Effector memory CD8-positive, alpha-beta T cell (primary cell): ENCODE measurements around the gene RPS6KL1.

Experiments
- ATAC-seq: fragments of 150-1000 bp; cut with Tn5 transposase; replicated peaks from 2 replicates; pipeline ENCODE4 v1.10.0; 2021; ENCODE audit warnings: mild to moderate bottlenecking, moderate library complexity
- DNase-seq, 3 experiments: peaks; one replicate each; pipeline ENCODE4 v3.0.0; 2021
- H3K27ac Mint-ChIP-seq, 2 donors: one replicate each; pipeline ENCODE4 v1.8.0; 2022; ENCODE audit warnings: mild to moderate bottlenecking in 2 of 2, mixed read lengths in 2 of 2, moderate library complexity in 2 of 2
- H3K27me3 Mint-ChIP-seq, 2 donors: one replicate each; pipeline ENCODE4 v1.8.0; 2022; ENCODE audit warnings: mixed read lengths in 2 of 2
- H3K36me3 Mint-ChIP-seq: one replicate; pipeline ENCODE4 v1.8.0; 2022; ENCODE audit warnings: mild to moderate bottlenecking, moderate library complexity, mixed read lengths; ENCODE audit not compliant: insufficient read depth
- H3K4me1 Mint-ChIP-seq, 2 donors: one replicate each; pipeline ENCODE4 v1.8.0; 2022; ENCODE audit warnings: low read depth in 2 of 2, mixed read lengths in 2 of 2
- H3K4me3 Mint-ChIP-seq, 2 donors: one replicate each; pipeline ENCODE4 v1.8.0; 2022; ENCODE audit warnings: mild to moderate bottlenecking in 2 of 2, mixed read lengths in 2 of 2, moderate library complexity in 2 of 2
- H3K9me3 Mint-ChIP-seq, 2 donors: one replicate each; pipeline ENCODE4 v1.8.0; 2022; ENCODE audit warnings: mixed read lengths in 2 of 2

RPS6KL1 gene

GRCh38 chr14:74868739-74869138 lies 54.3 kb downstream of the RPS6KL1 start:
- no peak for ATAC-seq
- H3K27me3 Mint-ChIP-seq: no peaks in the 10 kb centered on the region
- DNase-seq: no peak
- peak overlapping the region in 1 of 2 donors; percentile 47 for H3K27ac Mint-ChIP-seq
- H3K9me3 Mint-ChIP-seq: no peaks in the 10 kb centered on the region
- H3K4me1 Mint-ChIP-seq: peaks cover 13 to 17% of the 10 kb centered on the region in 2 donors
- no peak overlapping the region for H3K4me3 Mint-ChIP-seq
- no peaks in the 10 kb centered on the region for H3K36me3 Mint-ChIP-seq

GRCh38 chr14:74867673-74868072 lies 55.4 kb downstream of the RPS6KL1 start:
- Mint-ChIP-seq H3K36me3 (no peaks in the 10 kb centered on the region), H3K27me3 (no peaks in the 10 kb centered on the region), H3K27ac (peak overlapping the region; percentile 46 to 47), H3K4me1 (peaks cover 13 to 17% of the 10 kb centered on the region in 2 donors), H3K9me3 (no peaks in the 10 kb centered on the region), H3K4me3 (peak overlapping the region; percentile 22 to 40)
- DNase-seq (peak; percentile 20 to 31 (median 21)), ATAC-seq (peak; percentile 99)

GRCh38 chr14:74866708-74867389 lies 56.2 kb downstream of the RPS6KL1 start:
- no peak for ATAC-seq
- no peak for DNase-seq
- Mint-ChIP-seq H3K9me3 (no peaks in the 10 kb centered on the region), H3K27me3 (no peaks in the 10 kb centered on the region), H3K4me3 (no peak overlapping the region), H3K36me3 (no peaks in the 10 kb centered on the region), H3K27ac (peak overlapping the region in 1 of 2 donors; percentile 46), H3K4me1 (peaks cover 13 to 17% of the 10 kb centered on the region in 2 donors)

GRCh38 chr14:74865156-74865555 lies 57.9 kb downstream of the RPS6KL1 start:
- Mint-ChIP-seq H3K36me3 (no peaks in the 10 kb centered on the region), H3K27me3 (no peaks in the 10 kb centered on the region), H3K27ac (no peak overlapping the region), H3K9me3 (no peaks in the 10 kb centered on the region), H3K4me1 (peaks cover 13 to 17% of the 10 kb centered on the region in 2 donors), H3K4me3 (no peak overlapping the region)
- DNase-seq: no peak
- no peak for ATAC-seq

- H3K27ac Mint-ChIP-seq: no peak overlapping the region
- H3K4me3 Mint-ChIP-seq: no peak overlapping the region
- no peaks in the 10 kb centered on the region for H3K27me3 Mint-ChIP-seq
- H3K36me3 Mint-ChIP-seq: no peaks in the 10 kb centered on the region
- DNase-seq: no peak
- peaks cover 13 to 17% of the 10 kb centered on the region in 2 donors for H3K4me1 Mint-ChIP-seq
- ATAC-seq: no peak
- H3K9me3 Mint-ChIP-seq: no peaks in the 10 kb centered on the region
These were observed 58.9 kb downstream of the RPS6KL1 start for GRCh38 chr14:74864198-74864597.

- Mint-ChIP-seq H3K27me3 (no peaks in the 10 kb centered on the region), H3K4me1 (peaks cover 13 to 17% of the 10 kb centered on the region in 2 donors), H3K27ac (no peak overlapping the region), H3K36me3 (no peaks in the 10 kb centered on the region), H3K9me3 (no peaks in the 10 kb centered on the region), H3K4me3 (no peak overlapping the region)
- DNase-seq (no peak), ATAC-seq (no peak)
These were observed 59.8 kb downstream of the RPS6KL1 start for GRCh38 chr14:74863274-74863673.

GRCh38 chr14:74861734-74862090 lies 61.3 kb downstream of the RPS6KL1 start:
- H3K4me1 Mint-ChIP-seq: peaks cover 2 to 7% of the 10 kb centered on the region in 2 donors
- DNase-seq (no peak), ATAC-seq (no peak)
- no peaks in the 10 kb centered on the region for H3K27me3 Mint-ChIP-seq
- H3K36me3 Mint-ChIP-seq: no peaks in the 10 kb centered on the region
- no peak overlapping the region for H3K4me3 Mint-ChIP-seq
- H3K27ac Mint-ChIP-seq: no peak overlapping the region
- H3K9me3 Mint-ChIP-seq: no peaks in the 10 kb centered on the region

- H3K36me3 Mint-ChIP-seq: no peaks in the 10 kb centered on the region
- no peaks in the 10 kb centered on the region for H3K27me3 Mint-ChIP-seq
- no peak overlapping the region for H3K27ac Mint-ChIP-seq
- no peaks in the 10 kb centered on the region for H3K9me3 Mint-ChIP-seq
- H3K4me1 Mint-ChIP-seq: peaks cover 0 to under 1% of the 10 kb centered on the region in 2 donors
- peak; percentile 89 to 94 (median 92) for DNase-seq
- peak; percentile 85 for ATAC-seq
- no peak overlapping the region for H3K4me3 Mint-ChIP-seq
These were observed 61.9 kb downstream of the RPS6KL1 start for GRCh38 chr14:74860899-74861733.

GRCh38 chr14:74859757-74860552 lies 63.1 kb downstream of the RPS6KL1 start:
- Mint-ChIP-seq H3K4me3 (no peak overlapping the region), H3K9me3 (no peaks in the 10 kb centered on the region), H3K27me3 (no peaks in the 10 kb centered on the region), H3K27ac (no peak overlapping the region), H3K4me1 (no peaks in the 10 kb centered on the region), H3K36me3 (no peaks in the 10 kb centered on the region)
- ATAC-seq (no peak), DNase-seq (no peak)

- Mint-ChIP-seq H3K36me3 (no peaks in the 10 kb centered on the region), H3K27me3 (no peaks in the 10 kb centered on the region), H3K4me1 (no peaks in the 10 kb centered on the region), H3K9me3 (no peaks in the 10 kb centered on the region), H3K4me3 (no peak overlapping the region), H3K27ac (no peak overlapping the region)
- no peak for DNase-seq
- no peak for ATAC-seq
These were observed 65.0 kb downstream of the RPS6KL1 start for GRCh38 chr14:74858022-74858421.

GRCh38 chr14:74856366-74856765 lies 66.7 kb downstream of the RPS6KL1 start:
- H3K36me3 Mint-ChIP-seq: no peaks in the 10 kb centered on the region
- H3K27ac Mint-ChIP-seq: no peak overlapping the region
- DNase-seq: no peak
- no peaks in the 10 kb centered on the region for H3K9me3 Mint-ChIP-seq
- no peaks in the 10 kb centered on the region for H3K27me3 Mint-ChIP-seq
- no peak for ATAC-seq
- H3K4me1 Mint-ChIP-seq: no peaks in the 10 kb centered on the region
- H3K4me3 Mint-ChIP-seq: no peak overlapping the region

GRCh38 chr14:74855945-74856344 lies 67.1 kb downstream of the RPS6KL1 start:
- H3K9me3 Mint-ChIP-seq: no peaks in the 10 kb centered on the region
- no peak overlapping the region for H3K4me3 Mint-ChIP-seq
- DNase-seq (no peak), ATAC-seq (no peak)
- H3K36me3 Mint-ChIP-seq: no peaks in the 10 kb centered on the region
- no peaks in the 10 kb centered on the region for H3K27me3 Mint-ChIP-seq
- no peak overlapping the region for H3K27ac Mint-ChIP-seq
- no peaks in the 10 kb centered on the region for H3K4me1 Mint-ChIP-seq

GRCh38 chr14:74855021-74855420 lies 68.0 kb downstream of the RPS6KL1 start:
- H3K27ac Mint-ChIP-seq: no peak overlapping the region
- no peaks in the 10 kb centered on the region for H3K4me1 Mint-ChIP-seq
- no peaks in the 10 kb centered on the region for H3K27me3 Mint-ChIP-seq
- no peak overlapping the region for H3K4me3 Mint-ChIP-seq
- DNase-seq (no peak), ATAC-seq (no peak)
- no peaks in the 10 kb centered on the region for H3K36me3 Mint-ChIP-seq
- H3K9me3 Mint-ChIP-seq: no peaks in the 10 kb centered on the region
